GM19239 (cell line): ENCODE data around the gene EIF4E1B.

Experiments used
- DNase-seq: peaks from one replicate; pipeline ENCODE4 v3.0.0; 2011; ENCODE audit warnings: low spot score; ENCODE audit not compliant: insufficient read length
- FAIRE-seq: peaks from 2 replicates; lab custom pipeline; 2011; peaks lifted over from hg19 to GRCh38; lab: Jason Lieb, UNC

EIF4E1B gene

GRCh38 chr5:176660530-176660859, 30.0 kb downstream of the EIF4E1B start:
- FAIRE-seq: no peak
- DNase-seq: no peak

DNA sequence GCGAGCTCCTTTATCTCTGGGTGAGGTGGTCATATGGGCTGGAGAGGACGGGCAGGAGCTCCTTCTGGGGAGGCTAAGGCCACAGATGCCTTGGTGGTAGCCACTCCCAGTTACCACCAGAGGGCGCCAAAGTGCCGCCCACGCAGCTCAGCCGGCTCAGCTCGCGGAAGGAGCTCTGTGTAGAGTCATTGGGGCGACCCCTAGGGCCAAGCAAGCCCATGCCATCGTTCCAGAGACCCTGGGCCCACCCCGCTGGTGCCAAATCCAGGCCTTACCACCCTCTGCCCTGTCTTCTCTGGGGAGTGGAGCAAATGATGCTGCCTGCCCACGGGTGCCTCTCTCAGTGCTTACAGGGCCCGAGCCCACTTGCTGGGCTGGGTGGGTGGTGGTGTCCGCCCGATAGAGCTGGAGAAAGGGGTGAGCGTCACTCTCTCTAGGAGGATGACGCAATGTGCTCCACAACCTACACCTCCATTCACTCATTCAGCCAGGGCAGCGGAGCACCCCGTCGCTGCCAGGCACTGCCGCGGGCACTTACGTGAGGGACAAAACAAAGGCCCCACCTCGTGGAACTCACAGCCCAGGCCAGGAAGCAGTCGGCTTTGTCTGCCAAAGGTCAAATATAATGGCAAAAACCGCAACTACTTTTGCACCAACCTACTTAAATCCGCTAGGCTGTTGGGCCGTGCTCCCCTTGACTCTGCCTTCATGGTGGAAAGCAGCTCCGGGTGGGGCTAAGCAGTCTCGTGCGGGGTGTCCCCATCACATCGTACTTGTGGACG, 30.6 kb downstream of the EIF4E1B start:
- FAIRE-seq (peak; percentile 80), DNase-seq (peak; percentile 95)

GRCh38 chr5:176661676-176662075, 31.2 kb downstream of the EIF4E1B start:
- FAIRE-seq: no peak
- no peak for DNase-seq

DNA sequence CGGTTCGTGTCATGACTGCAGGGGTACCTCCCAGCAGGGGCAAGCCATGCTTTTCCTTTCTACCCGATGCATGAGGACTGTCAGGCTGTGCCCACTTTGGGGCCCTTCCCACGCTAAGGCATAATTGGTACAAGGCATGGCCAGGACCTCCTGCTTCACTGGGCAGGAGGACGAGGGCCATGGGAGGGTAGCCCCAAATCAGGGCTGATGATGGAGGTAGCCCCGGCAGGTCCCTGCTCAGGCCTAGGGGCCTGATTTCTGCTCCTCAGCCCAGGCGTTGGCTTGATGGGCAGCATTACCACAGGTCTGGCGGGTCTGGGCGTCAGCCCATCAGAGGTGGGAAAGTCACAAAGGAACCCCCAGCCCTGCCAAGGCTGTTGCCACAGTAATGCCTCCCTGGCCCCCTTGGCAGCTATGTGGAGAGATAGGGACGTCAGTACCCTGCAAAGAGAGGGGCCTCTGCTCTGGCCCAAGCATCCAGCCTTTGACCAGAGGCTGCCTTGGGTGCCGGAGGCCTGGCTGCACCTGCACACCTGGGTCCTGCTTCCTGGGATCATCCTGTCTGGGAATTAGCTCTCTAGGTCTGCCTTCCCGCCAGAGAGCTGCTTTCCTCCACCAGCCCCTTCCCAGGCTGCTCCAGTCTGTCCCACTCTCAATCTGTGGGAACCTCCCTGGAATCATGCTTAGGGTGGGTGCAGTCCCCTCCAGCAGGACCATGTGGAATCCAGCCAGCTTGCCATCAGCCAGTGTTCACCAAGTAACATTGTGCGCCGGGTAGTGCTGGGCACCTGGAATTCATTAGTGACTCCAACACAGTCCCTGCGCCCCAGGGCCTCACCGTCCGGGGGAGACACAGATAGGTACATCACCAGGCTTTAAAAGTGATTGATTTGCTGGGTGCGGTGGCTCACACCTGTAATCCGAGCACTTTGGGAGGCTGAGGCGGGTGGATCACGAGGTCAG, 32.2 kb downstream of the EIF4E1B start:
- no peak for FAIRE-seq
- no peak for DNase-seq

DNA sequence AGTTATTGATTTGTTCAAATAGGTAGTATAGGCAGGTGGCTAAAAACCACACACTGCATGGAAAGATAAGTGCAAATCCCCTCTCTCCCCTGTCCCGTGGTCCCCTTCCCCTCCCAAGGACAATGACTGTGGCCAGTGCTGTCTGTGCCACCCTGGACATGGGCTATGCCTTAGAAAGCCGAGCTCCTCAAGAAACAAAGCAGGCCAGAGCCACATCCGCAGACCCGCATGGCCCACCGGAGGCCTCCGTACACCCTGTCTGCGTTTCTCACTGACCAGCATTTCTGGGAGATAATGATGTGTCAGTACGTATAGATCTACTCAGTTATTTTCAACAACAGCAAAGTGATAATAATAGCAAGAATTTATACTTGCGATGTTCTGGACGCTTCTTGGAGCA, 33.1 kb downstream of the EIF4E1B start:
- DNase-seq (no peak), FAIRE-seq (no peak)

GRCh38 chr5:176664479-176664878, 34.0 kb downstream of the EIF4E1B start:
- no peak for FAIRE-seq
- DNase-seq: no peak

GRCh38 chr5:176664886-176665285, 34.4 kb downstream of the EIF4E1B start:
- DNase-seq (no peak), FAIRE-seq (no peak)

DNA sequence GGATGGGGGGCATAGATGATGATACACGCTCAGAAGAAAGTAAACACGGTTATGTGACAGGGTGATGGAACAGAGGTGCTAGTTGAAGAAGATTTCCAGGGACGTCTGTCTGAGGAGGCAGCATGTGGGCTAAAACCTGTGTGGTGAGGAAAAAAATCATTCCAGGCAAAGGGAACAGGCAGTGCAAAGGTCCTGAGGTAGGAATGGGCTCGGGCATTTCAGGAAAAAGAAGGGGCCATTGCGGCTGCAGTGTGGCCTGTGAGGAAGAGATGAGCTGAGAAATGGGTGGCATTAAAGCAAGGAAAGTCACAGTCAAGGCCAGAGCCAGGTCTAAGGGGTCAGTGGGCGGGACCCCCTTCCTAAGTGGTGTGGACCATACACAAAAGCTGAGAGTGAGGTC, 35.0 kb downstream of the EIF4E1B start:
- DNase-seq: no peak
- no peak for FAIRE-seq

- DNase-seq (no peak), FAIRE-seq (no peak)
Observed at GRCh38 chr5:176667637-176668036, 37.2 kb downstream of the EIF4E1B start.

DNA sequence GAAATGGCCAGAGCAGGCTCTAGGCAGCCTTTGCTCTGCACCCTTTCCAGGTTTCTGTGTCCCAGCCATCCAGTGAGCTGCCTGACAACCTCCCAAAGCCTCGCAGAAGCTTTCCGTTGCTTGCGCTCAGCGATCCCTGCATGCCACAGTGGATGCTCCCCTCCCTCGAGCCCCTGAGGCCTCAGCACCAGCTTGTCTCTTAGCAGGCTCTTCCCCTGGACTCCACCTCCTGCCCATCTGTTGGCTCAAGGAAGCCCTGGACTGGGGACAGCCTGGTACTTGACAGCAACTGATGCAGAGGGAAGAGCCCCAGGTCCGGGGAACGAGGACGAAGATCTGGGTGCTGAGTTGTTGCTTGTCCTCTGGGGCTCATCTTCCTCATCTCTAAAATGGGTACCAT, 40.0 kb downstream of the EIF4E1B start:
- no peak for DNase-seq
- no peak for FAIRE-seq

DNA sequence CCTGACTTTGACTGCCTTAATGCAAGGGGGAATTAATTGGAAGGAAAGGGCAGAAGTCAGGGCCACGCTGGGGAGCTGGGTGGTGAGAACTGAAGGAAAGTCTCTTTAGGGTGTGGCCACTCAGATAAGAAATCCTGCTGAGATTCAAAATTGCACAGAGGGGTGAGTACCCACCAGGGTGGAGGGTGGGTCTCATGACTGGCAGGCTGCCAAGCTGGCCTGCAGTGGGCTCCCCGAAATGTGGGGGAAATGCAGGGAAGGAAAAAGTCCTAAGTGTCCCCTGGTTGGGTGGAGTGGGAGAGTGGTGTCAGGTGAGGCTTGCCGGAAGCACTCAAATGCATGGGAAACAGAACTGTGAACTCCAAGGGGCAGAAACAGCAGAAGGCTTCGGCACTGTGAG, 40.9 kb downstream of the EIF4E1B start:
- no peak for FAIRE-seq
- no peak for DNase-seq

GRCh38 chr5:176671890-176672747, 41.6 kb downstream of the EIF4E1B start:
- no peak for DNase-seq
- peak; percentile 45 for FAIRE-seq

- peak; percentile 44 for FAIRE-seq
- DNase-seq: no peak
Observed at GRCh38 chr5:176673651-176674583, 43.4 kb downstream of the EIF4E1B start.

DNA sequence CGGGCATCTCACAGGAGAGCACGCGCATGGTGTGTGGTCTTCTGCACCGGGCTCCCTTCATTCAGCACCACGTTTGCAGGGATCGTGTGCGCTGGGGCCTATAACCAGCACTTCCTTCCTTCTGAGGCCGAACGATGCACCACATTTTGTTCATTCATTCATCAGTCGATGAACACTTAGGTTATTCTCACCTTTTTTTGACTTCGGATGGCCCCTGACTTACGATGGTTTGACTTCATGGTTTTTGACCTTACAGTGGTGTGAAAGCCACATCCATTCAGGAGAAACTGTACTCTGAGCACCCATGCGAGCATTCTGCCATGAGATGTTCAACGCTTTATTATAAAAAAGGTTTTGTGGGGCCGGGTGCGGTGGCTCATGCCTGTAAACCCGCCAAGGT, 44.3 kb downstream of the EIF4E1B start:
- FAIRE-seq: no peak

GRCh38 chr5:176675676-176676360, 45.3 kb downstream of the EIF4E1B start:
- no peak for FAIRE-seq
- no peak for DNase-seq

More for the DNA sequence above, 44.3 kb downstream of the EIF4E1B start:
- no peak for DNase-seq

- FAIRE-seq: peak; percentile 88
Observed at GRCh38 chr5:176676361-176676824, 45.9 kb downstream of the EIF4E1B start.

GRCh38 chr5:176677209-176677939, 46.9 kb downstream of the EIF4E1B start:
- FAIRE-seq: no peak

More at GRCh38 chr5:176676361-176676824, 45.9 kb downstream of the EIF4E1B start:
- DNase-seq: peak; percentile 78

GRCh38 chr5:176678584-176678983, 48.1 kb downstream of the EIF4E1B start:
- no peak for FAIRE-seq
- DNase-seq: no peak

More at GRCh38 chr5:176677209-176677939, 46.9 kb downstream of the EIF4E1B start:
- no peak for DNase-seq
